Right lobe of liver (tissue), 6 donors: ENCODE results near the gene COX15. TPM values are rescaled to one million over a fixed set of nuclear protein-coding genes. Genes with fewer than 3 reads are reported as not detected.

Experiments
- ATAC-seq, 4 donors: fragments of 200-7000 bp; cut with Tn5 transposase; one replicate each; pipeline ENCODE4 v1.9.1; 2020; ENCODE audit warnings: mild to moderate bottlenecking in 4 of 4, moderate library complexity in 4 of 4
- DNase-seq, 3 donors: peaks; one replicate each; pipeline ENCODE4 v3.0.0-alpha.2; 2020
- H3K27ac ChIP-seq, 3 donors: fragments of 200-600 bp; one replicate each; pipeline ENCODE4 v1.8.0; 2022
- H3K27me3 ChIP-seq, 2 donors: fragments of 200-600 bp; one replicate each; pipeline ENCODE4 v1.8.0; 2022
- H3K36me3 ChIP-seq, 4 donors: fragments of 200-600 bp; sonication (generic) in 1 of 4; one replicate each; pipeline versions ENCODE4 v1.5.1 to v1.8.0; 2017 to 2022; ENCODE audit warnings: control low read depth in 1 of 4
- H3K4me1 ChIP-seq, 4 donors: fragments of 200-600 bp; sonication (generic) in 1 of 4; one replicate each; pipeline versions ENCODE4 v1.5.1 to v1.8.0; 2017 to 2022; ENCODE audit warnings: control low read depth in 1 of 4
- H3K4me3 ChIP-seq, 3 donors: fragments of 200-600 bp; one replicate each; pipeline ENCODE4 v1.8.0; 2022
- H3K9me3 ChIP-seq, 4 donors: fragments of 200-600 bp; sonication (generic) in 1 of 4; one replicate each; pipeline versions ENCODE4 v1.5.1 to v1.8.0; 2017 to 2022; ENCODE audit warnings: control low read depth in 1 of 4
- POLR2A ChIP-seq: fragments of 450-650 bp; IDR thresholded peaks from one replicate; pipeline ENCODE4 v1.6.1; 2017; ENCODE audit warnings: antibody characterized with exemption, mild to moderate bottlenecking
- WGBS: methylation state at CpG from one replicate; pipeline ENCODE4 v1.1.6; 2018; ENCODE audit warnings: low coverage, low lambda C conversion rate; ENCODE audit not compliant: insufficient coverage; ENCODE audit errors: missing lambda C conversion rate; 5-methylcytosine and 5-hydroxymethylcytosine counted together
- intact Hi-C, 2 donors: fragments of 100-400 bp; cut with DNase I; formaldehyde crosslinking; loops; one replicate each; pipeline versions ENCODE4 v1.11.2 to v1.14.1; 2022
- long read RNA-seq: library from polyadenylated mRNA; unstranded; transcript quantifications from one replicate; pipeline ENCODE4 v2.0.0, GENCODE V29; 2019
- total RNA-seq, 6 experiments: library from RNA; depleted of rRNA in 2 of 6; stranded (reverse); fragments of >200 nt in 2 of 6; fragmentation: NEBNext Ultra II Directional in 3 of 6; extraction: Animal tissue kit (Norgen Biotek cat#: 25700) in 3 of 6; gene quantifications; one replicate each; pipeline versions ENCODE4 v1.1.0 to v1.2.4, GENCODE V29; 2016 to 2023
- TF ChIP-seq, protein P1 (sequence below), 4 donors: fragments of 200-600 bp in 3 of 4; fragments of 450-650 bp in 1 of 4; IDR thresholded peaks; one replicate each; pipeline versions ENCODE4 v1.5.1 to v1.8.0; 2016 to 2022; ENCODE audit warnings: antibody characterized with exemption in 4 of 4, mild to moderate bottlenecking in 2 of 4
- donor health status: DM: no; HTN: yes; CAD: no.
- donor health status: DM: no; HTN: no; CAD: no.
- donor health status: DM: no; HTN: no; CAD: no.
- donor health status: DM: no; HTN: yes; CAD: no.
- donor health status: DM: no; HTN: yes; CAD: no.

The COX15 gene
- total RNA-seq: 10 to 100 TPM; 22.4 to 29.0 (median 23.4) TPM
- long read RNA-seq, partial matches to known transcripts: 0 of 2 reads
- long read RNA-seq, other reads (novel, unspliced or antisense): 0 of 2 reads

DNA sequence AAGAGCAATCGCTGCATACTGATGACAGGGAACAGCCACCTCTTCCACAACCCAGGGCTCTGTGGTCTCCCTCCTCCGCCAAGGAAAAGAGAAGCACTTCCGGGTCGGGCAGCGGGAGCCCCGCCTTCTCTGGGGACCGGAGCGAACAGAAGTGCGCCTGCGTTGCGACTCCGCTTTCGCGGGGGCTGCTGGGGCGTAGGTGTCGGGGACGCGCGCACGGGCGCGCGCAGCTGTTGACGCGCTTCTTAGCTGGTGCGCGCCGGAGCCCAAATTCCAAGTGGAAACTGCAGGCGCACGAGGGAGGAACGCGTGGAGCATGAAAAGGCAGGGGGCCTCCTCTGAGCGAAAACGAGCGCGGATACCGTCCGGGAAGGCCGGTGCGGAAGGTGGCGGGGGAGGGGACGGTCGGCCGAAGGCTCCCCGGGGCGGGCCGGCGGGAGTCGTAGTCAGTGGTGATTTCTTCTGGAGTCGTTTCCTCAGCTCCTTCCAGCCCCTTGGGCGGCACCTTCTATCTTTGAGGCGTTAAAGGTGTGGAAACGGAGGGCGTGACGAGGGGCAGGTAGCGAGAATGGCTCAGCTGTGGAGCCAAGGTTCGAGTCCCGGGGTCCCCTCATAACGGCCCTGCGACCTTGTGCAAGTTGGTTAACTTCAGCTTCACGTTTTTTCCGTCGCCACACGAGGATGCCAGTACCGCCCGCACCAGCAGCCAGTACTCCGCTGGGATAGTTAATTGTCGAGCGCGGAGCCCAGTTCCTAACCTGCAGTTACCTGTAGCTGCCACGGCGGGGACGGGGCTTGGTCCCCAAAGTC is at the start of gene COX15, which contains the start of gene CUTC:
TSS of gene COX15 (minus strand) at position 95 of the 810 bp plus-strand sequence. CDS start at position 17, 78 bp downstream.
TSS of gene CUTC (plus strand) at position 202 of the 810 bp plus-strand sequence. CDS start at position 317, 115 bp downstream.
- ATAC-seq (peak; percentile 94 to 97 (median 95)), DNase-seq (peak; percentile 97 to 98 (median 98))
- Histone ChIP-seq H3K27ac (peak within 1 kb of the TSS; percentile 94 to 98 (median 97)), H3K9me3 (no peaks in the 10 kb centered on the region), H3K36me3 (peaks cover 0 to 14% (median 0%) of the 10 kb centered on the region in 4 donors), H3K27me3 (no peaks in the 10 kb centered on the region), H3K4me1 (peaks cover 0 to 24% (median 4%) of the 10 kb centered on the region in 4 donors), H3K4me3 (peak within 1 kb of the TSS; percentile 81 to 96 (median 95))
- peak; percentile 77 for TF ChIP-seq POLR2A
- TF ChIP-seq, protein P1, sequence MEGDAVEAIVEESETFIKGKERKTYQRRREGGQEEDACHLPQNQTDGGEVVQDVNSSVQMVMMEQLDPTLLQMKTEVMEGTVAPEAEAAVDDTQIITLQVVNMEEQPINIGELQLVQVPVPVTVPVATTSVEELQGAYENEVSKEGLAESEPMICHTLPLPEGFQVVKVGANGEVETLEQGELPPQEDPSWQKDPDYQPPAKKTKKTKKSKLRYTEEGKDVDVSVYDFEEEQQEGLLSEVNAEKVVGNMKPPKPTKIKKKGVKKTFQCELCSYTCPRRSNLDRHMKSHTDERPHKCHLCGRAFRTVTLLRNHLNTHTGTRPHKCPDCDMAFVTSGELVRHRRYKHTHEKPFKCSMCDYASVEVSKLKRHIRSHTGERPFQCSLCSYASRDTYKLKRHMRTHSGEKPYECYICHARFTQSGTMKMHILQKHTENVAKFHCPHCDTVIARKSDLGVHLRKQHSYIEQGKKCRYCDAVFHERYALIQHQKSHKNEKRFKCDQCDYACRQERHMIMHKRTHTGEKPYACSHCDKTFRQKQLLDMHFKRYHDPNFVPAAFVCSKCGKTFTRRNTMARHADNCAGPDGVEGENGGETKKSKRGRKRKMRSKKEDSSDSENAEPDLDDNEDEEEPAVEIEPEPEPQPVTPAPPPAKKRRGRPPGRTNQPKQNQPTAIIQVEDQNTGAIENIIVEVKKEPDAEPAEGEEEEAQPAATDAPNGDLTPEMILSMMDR (IDR thresholded peaks at IDR 0.05): peak; percentile 29 to 64 (median 40)
- intact Hi-C loops: no loop called here
- under 1% methylated on average over 30 of the region's 73 CpGs for WGBS

DNA sequence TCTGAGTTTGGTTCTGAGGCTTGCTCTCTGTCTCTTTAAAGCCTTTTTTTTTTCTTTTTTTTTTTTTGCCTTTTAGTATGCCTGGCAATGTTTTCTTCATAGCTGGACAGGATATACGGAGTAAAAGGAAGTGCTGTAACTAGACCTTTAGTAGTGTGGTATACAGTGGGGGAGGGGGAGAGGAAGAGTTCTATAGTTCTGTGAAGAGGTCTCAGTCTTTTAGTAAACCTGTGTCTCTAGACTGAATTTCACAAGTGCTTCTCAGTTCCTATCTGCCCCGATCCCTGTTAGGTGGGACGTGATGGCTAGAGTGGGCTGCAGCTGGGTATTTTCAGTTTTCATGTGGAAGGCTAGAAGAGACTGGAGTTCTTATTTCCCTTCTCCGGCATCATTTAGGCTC is 47.4 kb upstream of the COX15 start:
- TF ChIP-seq, protein P1 (IDR thresholded peaks at IDR 0.05): no peak
- TF ChIP-seq POLR2A: no peak
- H3K4me3 ChIP-seq: peak overlapping the region in 1 of 3 donors; percentile 5
- H3K36me3 ChIP-seq: peaks cover 0 to 2% (median 0%) of the 10 kb centered on the region in 4 donors
- H3K9me3 ChIP-seq: no peaks in the 10 kb centered on the region
- DNase-seq: no peak
- intact Hi-C loops: no loop called here
- peak; percentile 20 to 64 (median 41) for ATAC-seq
- H3K27me3 ChIP-seq: no peaks in the 10 kb centered on the region
- peaks cover 3 to 60% (median 23%) of the 10 kb centered on the region in 4 donors for H3K4me1 ChIP-seq
- 28% methylated on average over 3 of the region's 4 CpGs for WGBS
- H3K27ac ChIP-seq: peak overlapping the region; percentile 54 to 73 (median 61)

DNA sequence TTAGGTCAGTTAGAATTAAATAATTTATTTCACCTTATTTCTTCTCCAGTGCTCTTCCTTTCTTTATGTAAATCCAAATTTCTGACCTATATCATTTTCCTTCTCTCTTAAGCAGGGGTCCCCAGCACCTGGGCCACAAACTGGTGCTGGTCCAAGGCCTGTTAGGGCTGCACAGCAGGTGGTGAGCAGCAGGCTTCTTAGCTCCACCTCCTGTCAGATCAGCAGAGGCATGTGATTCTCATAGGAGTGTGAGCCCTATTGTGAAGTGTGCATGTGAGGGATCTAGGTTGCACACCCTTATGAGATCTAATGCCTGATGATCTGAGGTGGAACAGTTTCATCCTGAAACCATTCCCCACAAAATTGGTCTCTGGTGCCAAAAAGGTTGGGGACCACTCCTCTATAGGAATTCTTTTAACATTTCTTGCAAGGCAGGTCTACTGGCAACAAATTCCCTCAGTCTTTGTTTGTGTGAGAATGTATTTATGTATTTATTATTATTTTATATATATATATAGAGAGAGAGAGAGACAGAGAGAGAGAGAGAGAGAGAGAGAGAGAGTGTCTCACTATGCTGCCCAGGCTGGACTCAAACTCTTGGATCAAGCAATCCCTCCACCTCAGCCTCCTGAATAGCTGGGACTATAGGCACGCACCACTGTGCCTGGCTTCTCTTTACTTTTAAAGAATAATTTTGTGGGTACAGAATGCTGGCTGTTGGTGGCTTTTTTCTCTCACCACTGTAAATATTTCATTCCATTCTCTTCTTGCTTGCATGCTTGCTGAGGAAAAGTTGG is 46.2 kb upstream of the COX15 start:
- Histone ChIP-seq H3K4me1 (peaks cover 3 to 60% (median 23%) of the 10 kb centered on the region in 4 donors), H3K9me3 (no peaks in the 10 kb centered on the region), H3K27me3 (no peaks in the 10 kb centered on the region), H3K4me3 (peak overlapping the region in 1 of 3 donors; percentile 22), H3K27ac (peak overlapping the region in 2 of 3 donors; percentile 61 to 73), H3K36me3 (no peaks in the 10 kb centered on the region)
- peak; percentile 23 to 66 (median 46) for ATAC-seq
- WGBS: no CpG with 5 or more reads among the region's 1 CpG
- intact Hi-C loops: no loop called here
- peak in 2 of 3 donors; percentile 66 to 71 for DNase-seq
- TF ChIP-seq, protein P1 (IDR thresholded peaks at IDR 0.05): no peak
- TF ChIP-seq POLR2A: no peak

DNA sequence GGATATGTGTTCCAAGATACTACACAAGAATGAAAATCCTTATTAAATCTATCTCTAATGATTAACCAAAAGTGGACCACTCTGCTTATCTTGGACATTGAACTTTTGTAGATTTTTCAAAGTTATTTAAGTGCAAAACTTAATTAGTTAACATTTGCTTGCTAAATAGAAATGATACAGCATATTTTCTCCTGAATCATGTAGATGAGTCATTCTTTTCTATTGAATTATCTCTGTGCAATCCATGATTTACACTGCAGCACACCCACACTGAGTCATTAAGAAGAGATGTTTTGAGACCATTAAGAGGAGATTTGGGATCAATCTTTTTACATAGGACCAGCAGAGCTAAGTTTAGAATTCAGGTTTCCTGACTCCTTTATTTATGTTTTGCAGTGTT is 43.9 kb upstream of the COX15 start:
- H3K27ac ChIP-seq: peak overlapping the region; percentile 20 to 61 (median 55)
- intact Hi-C loops: no loop called here

More for the DNA sequence above, 43.9 kb upstream of the COX15 start:
- TF ChIP-seq, protein P1 (IDR thresholded peaks at IDR 0.05): no peak
- peak; percentile 14 for TF ChIP-seq POLR2A
- peaks cover 3 to 51% (median 18%) of the 10 kb centered on the region in 4 donors for H3K4me1 ChIP-seq
- peak; percentile 75 to 89 (median 78) for ATAC-seq
- H3K9me3 ChIP-seq: no peaks in the 10 kb centered on the region
- H3K4me3 ChIP-seq: no peak overlapping the region
- no peak for DNase-seq
- H3K27me3 ChIP-seq: no peaks in the 10 kb centered on the region
- no peaks in the 10 kb centered on the region for H3K36me3 ChIP-seq
